HCT116 (cell line): ENCODE measurements around the gene CPED1. TPM values are rescaled to one million over a fixed set of nuclear protein-coding genes. Genes with fewer than 3 reads are reported as not detected.

Experiments used
- ATAC-seq: fragments of 200-7000 bp; cut with Tn5 transposase; 2 replicates; pipeline ENCODE4 v1.9.1; 2020; ENCODE audit warnings: mild to moderate bottlenecking, moderate library complexity
- BruUV-seq: library from RNA; stranded (reverse); fragments of 400-500 nt; replicated peaks from 2 replicates; lab custom pipeline; 2021; lab: Mats Ljungman, UMichigan
- CTCF ChIA-PET: fragments of 300-600 bp; sonication (Branson Sonifier 250); formaldehyde crosslinking; loops from one replicate; lab custom pipeline; 2021; ENCODE audit warnings: antibody characterized with exemption; lab: Charles Lee
- POLR2A ChIA-PET: fragments of 300-600, 350-600 bp; sonication (Branson Sonifier 250); formaldehyde crosslinking; loops from one replicate; lab custom pipeline; 2021; ENCODE audit warnings: antibody characterized with exemption; lab: Charles Lee
- RAD21 ChIA-PET, 2 experiments: fragments of 300-600 bp; sonication (Branson Sonifier 250); formaldehyde crosslinking; loops; one replicate each; lab custom pipeline; 2023; ENCODE audit warnings: low total read pairs in 2 of 2; ENCODE audit not compliant: uncharacterized antibody in 2 of 2, unreplicated experiment in 2 of 2, low non-redundant PET in 1 of 2; lab: Charles Lee
- DNase-seq: peaks from one replicate; pipeline ENCODE4 v3.0.0-alpha.2; 2010; ENCODE audit warnings: low read depth, low spot score
- H2AFZ ChIP-seq: fragments of 200-600 bp; shearing (Covaris generic), sonication (generic); 2 replicates; pipeline ENCODE4 v1.6.1; 2017; ENCODE audit warnings: low read depth, mixed run types, mixed read lengths, antibody characterized with exemption, low read length; ENCODE audit not compliant: poor library complexity, severe bottlenecking
- H3K27ac ChIP-seq: 2 replicates; pipeline ENCODE4 v1.5.1; 2012; ENCODE audit warnings: low read depth, low read length
- H3K27me3 ChIP-seq: fragments of 200-600 bp; sonication (generic); 2 replicates; pipeline ENCODE4 v1.6.1; 2016; ENCODE audit warnings: mixed run types, low read length, mixed read lengths; ENCODE audit not compliant: insufficient read depth
- H3K36me3 ChIP-seq, 2 experiments: fragments of 200-500 bp in 1 of 2; fragments of 200-600 bp in 1 of 2; sonication (Bioruptor generic) in 1 of 2; sonication (generic) in 1 of 2; 2 replicates each; pipeline versions ENCODE4 v1.5.1 to v1.6.1; 2014 to 2016; ENCODE audit warnings: low read length in 2 of 2, inconsistent platforms in 1 of 2, mixed read lengths in 1 of 2, mixed run types in 1 of 2; ENCODE audit not compliant: insufficient read depth in 2 of 2, control insufficient read depth in 1 of 2
- H3K4me1 ChIP-seq, 2 experiments: fragments of 200-600 bp in 1 of 2; sonication (generic) in 1 of 2; 2 replicates each; pipeline versions ENCODE4 v1.5.1 to v1.6.1; 2012 to 2017; ENCODE audit warnings: low read length in 2 of 2, inconsistent platforms in 1 of 2, mild to moderate bottlenecking in 1 of 2, mixed read lengths in 1 of 2, mixed run types in 1 of 2, moderate library complexity in 1 of 2; ENCODE audit not compliant: insufficient read depth in 2 of 2, control insufficient read depth in 1 of 2
- H3K4me2 ChIP-seq: fragments of 200-600 bp; sonication (generic); 2 replicates; pipeline ENCODE4 v1.6.1; 2017; ENCODE audit warnings: mixed run types, low read length, mixed read lengths
- H3K4me3 ChIP-seq, 2 experiments: fragments of 200-600 bp in 1 of 2; sonication (generic) in 1 of 2; replicated peaks in 1 of 2; 2 replicates each; pipeline ENCODE4 v1.5.1; 2011 to 2016; ENCODE audit warnings: low read length in 2 of 2, control low read depth in 1 of 2, low read depth in 1 of 2, mild to moderate bottlenecking in 1 of 2, mixed read lengths in 1 of 2, mixed run types in 1 of 2
- H3K79me2 ChIP-seq: fragments of 200-600 bp; sonication (generic); 2 replicates; pipeline ENCODE4 v1.6.1; 2017; ENCODE audit warnings: mild to moderate bottlenecking, mixed run types, low read length, moderate library complexity, mixed read lengths; ENCODE audit not compliant: insufficient read depth
- H3K9ac ChIP-seq: fragments of 200-600 bp; sonication (generic); 2 replicates; pipeline ENCODE4 v1.6.1; 2016; ENCODE audit warnings: low read length, mixed read lengths
- H3K9me2 ChIP-seq: fragments of 200-600 bp; sonication (generic), shearing (Covaris generic); 2 replicates; pipeline ENCODE4 v1.6.1; 2017; ENCODE audit warnings: mixed run types, mild to moderate bottlenecking, moderate library complexity; ENCODE audit not compliant: insufficient read depth
- H3K9me3 ChIP-seq, 2 experiments: fragments of 200-500 bp in 1 of 2; fragments of 200-600 bp in 1 of 2; sonication (Bioruptor generic) in 1 of 2; sonication (generic) in 1 of 2; 2 replicates each; pipeline ENCODE4 v1.6.1; 2014 to 2017; ENCODE audit warnings: low read length in 2 of 2, mixed read lengths in 2 of 2, inconsistent platforms in 1 of 2, low read depth in 1 of 2, mild to moderate bottlenecking in 1 of 2, mixed run types in 1 of 2, moderate library complexity in 1 of 2; ENCODE audit not compliant: control insufficient read depth in 1 of 2, insufficient read depth in 1 of 2
- H4K20me1 ChIP-seq: fragments of 200-600 bp; sonication (generic), shearing (Covaris generic); 2 replicates; pipeline ENCODE4 v1.6.1; 2017; ENCODE audit warnings: mixed run types, mild to moderate bottlenecking, moderate library complexity; ENCODE audit not compliant: insufficient read depth
- CBX3 ChIP-seq: IDR thresholded peaks from 2 replicates; pipeline ENCODE4 v1.6.1; 2012; ENCODE audit warnings: low read depth
- EGR1 ChIP-seq: IDR thresholded peaks from 2 replicates; pipeline ENCODE4 v1.6.1; 2012; ENCODE audit warnings: low read depth
- EZH2 ChIP-seq: fragments of 200-600 bp; sonication (generic); IDR thresholded peaks from 2 replicates; pipeline ENCODE4 v1.6.1; 2017; ENCODE audit warnings: antibody characterized with exemption, mixed run types
- FOSL1 ChIP-seq: IDR thresholded peaks from 2 replicates; pipeline ENCODE4 v1.6.1; 2012; ENCODE audit warnings: low read depth
- POLR2A ChIP-seq: IDR thresholded peaks from 2 replicates; pipeline ENCODE4 v1.7.0; 2011; ENCODE audit warnings: borderline replicate concordance; ENCODE audit not compliant: insufficient read depth, insufficient read length; ENCODE audit errors: extremely low read depth
- POLR2AphosphoS5 ChIP-seq: IDR thresholded peaks from 2 replicates; pipeline ENCODE4 v1.6.1; 2011; ENCODE audit warnings: mild to moderate bottlenecking, low read depth, low read length, moderate library complexity
- RAD21 ChIP-seq: IDR thresholded peaks from 2 replicates; pipeline ENCODE4 v1.6.1; 2012; ENCODE audit warnings: low read depth, mild to moderate bottlenecking
- SIN3A ChIP-seq: IDR thresholded peaks from 2 replicates; pipeline ENCODE4 v1.6.1; 2012; ENCODE audit warnings: low read depth
- SP1 ChIP-seq: IDR thresholded peaks from 2 replicates; pipeline ENCODE4 v1.6.1; 2012; ENCODE audit warnings: low read depth
- SRF ChIP-seq: IDR thresholded peaks from 2 replicates; pipeline ENCODE4 v1.6.1; 2012; ENCODE audit warnings: low read depth
- YY1 ChIP-seq: IDR thresholded peaks from 2 replicates; pipeline ENCODE4 v1.6.1; 2011; ENCODE audit warnings: low read length, low read depth, moderate library complexity, mild to moderate bottlenecking; ENCODE audit not compliant: insufficient replicate concordance; ENCODE audit errors: extremely low read depth
- ZFX ChIP-seq: fragments of 450-650 bp; IDR thresholded peaks from 2 replicates; pipeline ENCODE4 v1.6.1; 2017
- ZNF274 ChIP-seq: fragments of 200-500 bp; sonication (Bioruptor generic); IDR thresholded peaks from 2 replicates; pipeline ENCODE4 v1.6.1; 2014; ENCODE audit warnings: mild to moderate bottlenecking, low read depth, low read length, inconsistent platforms
- intact Hi-C: fragments of 100-400 bp; cut with micrococcal nuclease; formaldehyde crosslinking; loops from 2 replicates; pipeline ENCODE4 v1.10.0; 2022
- total RNA-seq: library from RNA; stranded (reverse); gene quantifications from one replicate; pipeline ENCODE4 v1.2.1, GENCODE V29; 2021; ENCODE audit not compliant: unreplicated experiment
- TF ChIP-seq, protein P1 (sequence below), 3 experiments: fragments of 200-600 bp in 1 of 3; sonication (generic) in 1 of 3; IDR thresholded peaks in 2 of 3; conservative IDR thresholded peaks in 1 of 3; 2 replicates each; pipeline ENCODE4 v1.5.1; 2012 to 2017; ENCODE audit warnings: low read depth in 2 of 3, low read length in 2 of 3, antibody characterized with exemption in 1 of 3, borderline replicate concordance in 1 of 3, control low read depth in 1 of 3, mild to moderate bottlenecking in 1 of 3, mixed read lengths in 1 of 3, mixed run types in 1 of 3, moderate library complexity in 1 of 3; ENCODE audit not compliant: insufficient read depth in 1 of 3
- TF ChIP-seq, protein P2 (sequence below): IDR thresholded peaks from 2 replicates; pipeline ENCODE4 v1.6.1; 2012
- TF ChIP-seq, protein P3 (sequence below): IDR thresholded peaks from 2 replicates; pipeline ENCODE4 v1.6.1; 2012; ENCODE audit warnings: low read depth
- TF ChIP-seq, protein P4 (sequence below): IDR thresholded peaks from 2 replicates; pipeline ENCODE4 v1.6.1; 2011; ENCODE audit warnings: mild to moderate bottlenecking, low read length, moderate library complexity; ENCODE audit not compliant: insufficient replicate concordance; ENCODE audit errors: extremely low read depth
- TF ChIP-seq, protein P5 (sequence below): IDR thresholded peaks from 2 replicates; pipeline ENCODE4 v1.6.1; 2012

Gene CPED1
- total RNA-seq, 1 experiment from 2014 or later = 1.2 TPM

DNA sequence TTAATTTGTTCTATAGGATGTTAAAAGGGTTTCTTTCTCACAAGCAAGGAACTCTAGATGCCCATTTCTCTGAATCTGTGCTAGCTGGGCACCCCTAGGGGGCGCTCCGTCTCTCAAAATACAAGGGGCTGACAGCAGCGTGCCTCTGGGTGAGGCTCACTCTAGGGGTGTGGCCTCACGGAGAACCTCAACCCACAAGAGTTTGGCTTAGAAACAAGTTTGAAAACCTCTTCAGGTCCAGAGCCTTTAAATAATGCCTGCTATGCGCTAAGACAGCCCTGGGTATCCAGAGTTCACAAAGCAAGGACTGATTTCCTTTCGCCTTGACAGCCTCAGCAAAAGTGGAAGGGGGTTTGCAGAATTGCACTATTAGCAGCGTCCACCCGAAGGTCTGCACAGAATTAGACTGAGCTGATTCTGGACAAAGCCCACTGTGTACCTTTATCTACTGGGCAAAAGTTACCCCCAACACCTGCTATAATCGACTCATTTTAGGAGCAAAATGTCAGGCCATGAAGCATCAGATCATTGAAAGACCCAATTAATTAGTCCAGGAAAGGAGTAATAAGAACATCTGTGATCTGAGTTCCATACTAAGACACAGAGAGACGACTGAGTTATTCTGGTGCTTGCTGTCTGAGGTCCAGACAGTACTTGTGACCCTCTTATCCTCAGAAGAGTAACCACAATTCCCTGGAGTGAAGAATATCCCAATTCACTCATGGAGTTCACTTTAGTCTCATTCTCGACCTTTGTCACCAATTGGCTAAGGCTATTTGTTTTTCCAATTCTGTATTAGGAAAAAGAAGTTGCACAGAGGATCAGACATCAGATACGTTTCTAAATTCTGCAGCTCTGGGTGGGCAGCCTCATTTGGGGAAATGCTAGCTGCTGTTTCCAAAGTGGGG is 574 bp upstream of the CPED1 start:
- Histone ChIP-seq H3K4me1 (peaks cover 0 to 15% of the 10 kb centered on the region in 2 experiments; a peak in 1 of 4 replicates), H3K36me3 (no peaks in the 10 kb centered on the region), H3K27ac (no peak overlapping the region), H2AFZ (peak overlapping the region; percentile 93), H3K9me3 (no peaks in the 10 kb centered on the region), H3K4me2 (peak overlapping the region; percentile 87), H3K79me2 (no peaks in the 10 kb centered on the region), H3K9ac (peak overlapping the region; percentile 5; the same call in 1 of the 2 replicates), H3K4me3 (peak overlapping the region; percentile 45 to 60), H3K9me2 (no peaks in the 10 kb centered on the region), H4K20me1 (no peaks in the 10 kb centered on the region), H3K27me3 (no peaks in the 10 kb centered on the region)
- ChIA-PET RAD21 (interaction anchor here (0.7 to 1.7 kb wide), 4 partner anchors 8 to 120 kb away, joined by 3 to 6 read pairs (median 4); no protein-coding TSS in a partner anchor), CTCF (interaction anchor here (0.6 to 2.9 kb wide), 8 partner anchors 8 to 1006 kb away, joined by 3 to 23 read pairs (median 4); no protein-coding TSS in a partner anchor), POLR2A (no interaction called here)
- intact Hi-C loops = loop anchor here (2.0 to 10.0 kb wide), 5 partner anchors 93 to 1007 kb away; no protein-coding TSS in a partner anchor
- no TSS peak for BruUV-seq
- ATAC-seq = peak; percentile 92
- peak; percentile 81 for DNase-seq
- TF ChIP-seq ZFX (no peak), ZNF274 (no peak), SRF (no peak), SP1 (no peak), FOSL1 (no peak), RAD21 (peak; percentile 90), POLR2A (no peak), EZH2 (no peak), EGR1 (0 out of 2 replicates have a peak, but pooled peaks have one; percentile 14), CBX3 (peak; percentile 66), SIN3A (no peak), YY1 (no peak), POLR2AphosphoS5 (no peak)
- TF ChIP-seq, protein P1, sequence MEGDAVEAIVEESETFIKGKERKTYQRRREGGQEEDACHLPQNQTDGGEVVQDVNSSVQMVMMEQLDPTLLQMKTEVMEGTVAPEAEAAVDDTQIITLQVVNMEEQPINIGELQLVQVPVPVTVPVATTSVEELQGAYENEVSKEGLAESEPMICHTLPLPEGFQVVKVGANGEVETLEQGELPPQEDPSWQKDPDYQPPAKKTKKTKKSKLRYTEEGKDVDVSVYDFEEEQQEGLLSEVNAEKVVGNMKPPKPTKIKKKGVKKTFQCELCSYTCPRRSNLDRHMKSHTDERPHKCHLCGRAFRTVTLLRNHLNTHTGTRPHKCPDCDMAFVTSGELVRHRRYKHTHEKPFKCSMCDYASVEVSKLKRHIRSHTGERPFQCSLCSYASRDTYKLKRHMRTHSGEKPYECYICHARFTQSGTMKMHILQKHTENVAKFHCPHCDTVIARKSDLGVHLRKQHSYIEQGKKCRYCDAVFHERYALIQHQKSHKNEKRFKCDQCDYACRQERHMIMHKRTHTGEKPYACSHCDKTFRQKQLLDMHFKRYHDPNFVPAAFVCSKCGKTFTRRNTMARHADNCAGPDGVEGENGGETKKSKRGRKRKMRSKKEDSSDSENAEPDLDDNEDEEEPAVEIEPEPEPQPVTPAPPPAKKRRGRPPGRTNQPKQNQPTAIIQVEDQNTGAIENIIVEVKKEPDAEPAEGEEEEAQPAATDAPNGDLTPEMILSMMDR (IDR thresholded peaks at IDR 0.05 in 2 of 3, conservative IDR thresholded peaks at IDR 0.05 in 1 of 3; ENCODE audit: borderline replicate concordance in 1 of 3, insufficient read depth in 1 of 3, low read depth in 2 of 3, low read length in 2 of 3) = peak; percentile 87 to 98 (median 98)
- TF ChIP-seq, protein P2, sequence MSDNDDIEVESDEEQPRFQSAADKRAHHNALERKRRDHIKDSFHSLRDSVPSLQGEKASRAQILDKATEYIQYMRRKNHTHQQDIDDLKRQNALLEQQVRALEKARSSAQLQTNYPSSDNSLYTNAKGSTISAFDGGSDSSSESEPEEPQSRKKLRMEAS = peak; percentile 63
- TF ChIP-seq, protein P3, sequence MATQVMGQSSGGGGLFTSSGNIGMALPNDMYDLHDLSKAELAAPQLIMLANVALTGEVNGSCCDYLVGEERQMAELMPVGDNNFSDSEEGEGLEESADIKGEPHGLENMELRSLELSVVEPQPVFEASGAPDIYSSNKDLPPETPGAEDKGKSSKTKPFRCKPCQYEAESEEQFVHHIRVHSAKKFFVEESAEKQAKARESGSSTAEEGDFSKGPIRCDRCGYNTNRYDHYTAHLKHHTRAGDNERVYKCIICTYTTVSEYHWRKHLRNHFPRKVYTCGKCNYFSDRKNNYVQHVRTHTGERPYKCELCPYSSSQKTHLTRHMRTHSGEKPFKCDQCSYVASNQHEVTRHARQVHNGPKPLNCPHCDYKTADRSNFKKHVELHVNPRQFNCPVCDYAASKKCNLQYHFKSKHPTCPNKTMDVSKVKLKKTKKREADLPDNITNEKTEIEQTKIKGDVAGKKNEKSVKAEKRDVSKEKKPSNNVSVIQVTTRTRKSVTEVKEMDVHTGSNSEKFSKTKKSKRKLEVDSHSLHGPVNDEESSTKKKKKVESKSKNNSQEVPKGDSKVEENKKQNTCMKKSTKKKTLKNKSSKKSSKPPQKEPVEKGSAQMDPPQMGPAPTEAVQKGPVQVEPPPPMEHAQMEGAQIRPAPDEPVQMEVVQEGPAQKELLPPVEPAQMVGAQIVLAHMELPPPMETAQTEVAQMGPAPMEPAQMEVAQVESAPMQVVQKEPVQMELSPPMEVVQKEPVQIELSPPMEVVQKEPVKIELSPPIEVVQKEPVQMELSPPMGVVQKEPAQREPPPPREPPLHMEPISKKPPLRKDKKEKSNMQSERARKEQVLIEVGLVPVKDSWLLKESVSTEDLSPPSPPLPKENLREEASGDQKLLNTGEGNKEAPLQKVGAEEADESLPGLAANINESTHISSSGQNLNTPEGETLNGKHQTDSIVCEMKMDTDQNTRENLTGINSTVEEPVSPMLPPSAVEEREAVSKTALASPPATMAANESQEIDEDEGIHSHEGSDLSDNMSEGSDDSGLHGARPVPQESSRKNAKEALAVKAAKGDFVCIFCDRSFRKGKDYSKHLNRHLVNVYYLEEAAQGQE = no peak
- TF ChIP-seq, protein P4, sequence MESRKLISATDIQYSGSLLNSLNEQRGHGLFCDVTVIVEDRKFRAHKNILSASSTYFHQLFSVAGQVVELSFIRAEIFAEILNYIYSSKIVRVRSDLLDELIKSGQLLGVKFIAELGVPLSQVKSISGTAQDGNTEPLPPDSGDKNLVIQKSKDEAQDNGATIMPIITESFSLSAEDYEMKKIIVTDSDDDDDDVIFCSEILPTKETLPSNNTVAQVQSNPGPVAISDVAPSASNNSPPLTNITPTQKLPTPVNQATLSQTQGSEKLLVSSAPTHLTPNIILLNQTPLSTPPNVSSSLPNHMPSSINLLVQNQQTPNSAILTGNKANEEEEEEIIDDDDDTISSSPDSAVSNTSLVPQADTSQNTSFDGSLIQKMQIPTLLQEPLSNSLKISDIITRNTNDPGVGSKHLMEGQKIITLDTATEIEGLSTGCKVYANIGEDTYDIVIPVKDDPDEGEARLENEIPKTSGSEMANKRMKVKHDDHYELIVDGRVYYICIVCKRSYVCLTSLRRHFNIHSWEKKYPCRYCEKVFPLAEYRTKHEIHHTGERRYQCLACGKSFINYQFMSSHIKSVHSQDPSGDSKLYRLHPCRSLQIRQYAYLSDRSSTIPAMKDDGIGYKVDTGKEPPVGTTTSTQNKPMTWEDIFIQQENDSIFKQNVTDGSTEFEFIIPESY = no peak
- TF ChIP-seq, protein P5, sequence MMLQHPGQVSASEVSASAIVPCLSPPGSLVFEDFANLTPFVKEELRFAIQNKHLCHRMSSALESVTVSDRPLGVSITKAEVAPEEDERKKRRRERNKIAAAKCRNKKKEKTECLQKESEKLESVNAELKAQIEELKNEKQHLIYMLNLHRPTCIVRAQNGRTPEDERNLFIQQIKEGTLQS = no peak
